HG03175 (cell line): Measurements from ENCODE around the gene TBC1D5.
A peak's percentile ranks its signal among the peaks of the same experiment; 100 is the strongest.
"Not testable (repeated sequence)": the region's sequence is repeated elsewhere in the genome, so short reads cannot be mapped to it uniquely, and the experiment has no call there.

Experiments
- ATAC-seq: cut with Tn5 transposase; IDR thresholded peaks from one replicate; pipeline ENCODE4 v1.9.1; 2021; ENCODE audit warnings: mild to moderate bottlenecking, moderate library complexity; ENCODE audit not compliant: unreplicated experiment

Gene TBC1D5

GRCh38 chr3:17742102-17742879 is at the start of gene TBC1D5:
Gene TBC1D5 (minus strand): TSS chr3:17742631. CDS start chr3:17508570, 234,061 bp downstream.
- ATAC-seq: peak; percentile 79

GRCh38 chr3:17783426-17783825 is 41.0 kb upstream of the TBC1D5 start:
- ATAC-seq: no peak

GRCh38 chr3:17782751-17783150 is 40.3 kb upstream of the TBC1D5 start:
- no peak for ATAC-seq

GRCh38 chr3:17780369-17780768 is 37.9 kb upstream of the TBC1D5 start:
- ATAC-seq: not testable (repeated sequence)

GRCh38 chr3:17779304-17780250 is 37.1 kb upstream of the TBC1D5 start:
- not testable (repeated sequence) for ATAC-seq

GRCh38 chr3:17777326-17777725 is 34.9 kb upstream of the TBC1D5 start:
- not testable (repeated sequence) for ATAC-seq

- no peak for ATAC-seq
Observed at GRCh38 chr3:17775073-17775472, 32.6 kb upstream of the TBC1D5 start.

- ATAC-seq: not testable (repeated sequence)
Observed at GRCh38 chr3:17774180-17774910, 31.9 kb upstream of the TBC1D5 start.

- ATAC-seq: no peak
Observed at GRCh38 chr3:17772556-17772955, 30.1 kb upstream of the TBC1D5 start.

- ATAC-seq: no peak
Observed at GRCh38 chr3:17771177-17772017, 29.0 kb upstream of the TBC1D5 start.

GRCh38 chr3:17770682-17771081 is 28.3 kb upstream of the TBC1D5 start:
- no peak for ATAC-seq

GRCh38 chr3:17765819-17766472 is 23.5 kb upstream of the TBC1D5 start:
- peak; percentile 79 for ATAC-seq

GRCh38 chr3:17761563-17761962 is 19.1 kb upstream of the TBC1D5 start:
- no peak for ATAC-seq

GRCh38 chr3:17759901-17760300 is 17.5 kb upstream of the TBC1D5 start:
- ATAC-seq: no peak

- ATAC-seq: peak; percentile 50
Observed at GRCh38 chr3:17755836-17756235, 13.4 kb upstream of the TBC1D5 start.

GRCh38 chr3:17753632-17753992 is 11.2 kb upstream of the TBC1D5 start:
- ATAC-seq: no peak

GRCh38 chr3:17752876-17753631 is 10.6 kb upstream of the TBC1D5 start:
- ATAC-seq: no peak

GRCh38 chr3:17752436-17752835 is 10.0 kb upstream of the TBC1D5 start:
- no peak for ATAC-seq

- ATAC-seq: peak; percentile 40
Observed at GRCh38 chr3:17749705-17750293, 7.4 kb upstream of the TBC1D5 start.
